GM21390 (cell line): ENCODE results near the gene WFS1.

Experiments used
- ATAC-seq: cut with Tn5 transposase; IDR thresholded peaks from one replicate; pipeline ENCODE4 v1.9.1; 2021; ENCODE audit not compliant: unreplicated experiment

WFS1 gene

GRCh38 chr4:6233929-6234328, 35.7 kb upstream of the WFS1 start:
- no peak for ATAC-seq

DNA sequence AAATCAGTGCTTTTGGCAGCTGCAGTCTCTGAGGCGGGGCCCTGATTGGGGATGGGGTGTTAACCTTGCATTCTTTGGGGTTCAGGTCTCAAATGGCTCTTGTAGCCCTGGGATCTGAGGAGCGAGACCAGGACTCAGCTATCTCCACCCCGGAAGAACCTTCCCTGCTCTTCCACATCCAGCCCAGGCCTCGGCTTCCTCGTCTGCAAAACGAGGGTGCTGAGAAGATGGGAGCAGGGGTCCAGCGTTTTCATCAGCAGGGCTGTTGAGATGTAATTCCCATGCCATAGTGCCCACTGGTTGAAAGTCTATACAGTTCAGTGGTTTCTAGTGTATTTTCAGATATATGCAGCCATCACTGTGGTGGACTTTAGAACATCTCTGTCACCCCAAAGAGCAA, 34.6 kb upstream of the WFS1 start:
- no peak for ATAC-seq

- ATAC-seq = no peak
Observed at GRCh38 chr4:6235901-6236640, 33.6 kb upstream of the WFS1 start.

DNA sequence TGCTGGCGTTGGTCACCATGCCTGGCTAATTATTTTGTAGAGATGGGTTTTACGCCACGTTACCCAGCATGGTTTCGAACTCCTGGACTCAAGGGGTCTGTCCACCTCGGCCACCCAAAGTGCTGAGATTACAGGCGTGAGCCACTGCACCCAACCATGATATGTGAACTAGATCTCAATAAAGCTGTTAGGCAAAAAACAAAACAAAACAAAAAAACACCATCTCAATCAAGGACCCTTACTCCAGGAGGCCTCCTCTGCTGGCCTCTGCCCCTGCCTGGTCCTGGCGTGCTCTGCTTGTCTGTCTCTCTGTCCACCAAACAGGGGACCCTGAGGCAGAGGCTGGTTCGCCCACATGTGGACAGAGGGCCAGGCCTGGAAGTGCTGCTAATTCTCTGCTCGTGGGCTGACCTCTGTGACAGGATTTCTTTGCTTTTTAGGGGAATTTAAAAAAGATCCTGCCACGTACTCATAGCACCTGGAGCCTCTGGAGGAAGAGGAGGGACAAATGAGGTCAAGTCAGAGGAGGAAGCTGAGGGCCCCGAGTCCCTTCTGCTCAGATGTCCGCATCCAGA, 32.7 kb upstream of the WFS1 start:
- no peak for ATAC-seq

DNA sequence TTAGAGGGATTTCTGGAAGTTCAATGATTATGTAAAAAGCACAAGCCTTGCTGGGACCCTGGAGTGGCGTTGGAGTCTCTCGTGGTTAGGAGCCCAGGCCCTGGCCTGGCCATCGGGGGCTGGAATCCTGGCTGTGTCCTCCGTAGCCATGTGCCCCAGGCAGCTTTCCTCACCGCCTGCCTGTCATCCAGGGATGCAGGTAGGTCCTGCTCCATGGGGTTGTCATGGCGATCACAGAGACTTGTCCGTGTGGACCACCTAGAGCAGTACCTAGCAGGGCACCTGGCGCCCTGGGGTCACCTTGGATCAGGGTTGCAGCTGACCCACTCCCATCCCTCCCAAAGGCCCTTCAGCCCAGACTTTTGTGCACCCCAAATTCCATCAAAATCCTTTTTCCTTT, 30.2 kb upstream of the WFS1 start:
- ATAC-seq = no peak

- ATAC-seq = no peak
Observed at GRCh38 chr4:6239968-6240367, 29.7 kb upstream of the WFS1 start.

DNA sequence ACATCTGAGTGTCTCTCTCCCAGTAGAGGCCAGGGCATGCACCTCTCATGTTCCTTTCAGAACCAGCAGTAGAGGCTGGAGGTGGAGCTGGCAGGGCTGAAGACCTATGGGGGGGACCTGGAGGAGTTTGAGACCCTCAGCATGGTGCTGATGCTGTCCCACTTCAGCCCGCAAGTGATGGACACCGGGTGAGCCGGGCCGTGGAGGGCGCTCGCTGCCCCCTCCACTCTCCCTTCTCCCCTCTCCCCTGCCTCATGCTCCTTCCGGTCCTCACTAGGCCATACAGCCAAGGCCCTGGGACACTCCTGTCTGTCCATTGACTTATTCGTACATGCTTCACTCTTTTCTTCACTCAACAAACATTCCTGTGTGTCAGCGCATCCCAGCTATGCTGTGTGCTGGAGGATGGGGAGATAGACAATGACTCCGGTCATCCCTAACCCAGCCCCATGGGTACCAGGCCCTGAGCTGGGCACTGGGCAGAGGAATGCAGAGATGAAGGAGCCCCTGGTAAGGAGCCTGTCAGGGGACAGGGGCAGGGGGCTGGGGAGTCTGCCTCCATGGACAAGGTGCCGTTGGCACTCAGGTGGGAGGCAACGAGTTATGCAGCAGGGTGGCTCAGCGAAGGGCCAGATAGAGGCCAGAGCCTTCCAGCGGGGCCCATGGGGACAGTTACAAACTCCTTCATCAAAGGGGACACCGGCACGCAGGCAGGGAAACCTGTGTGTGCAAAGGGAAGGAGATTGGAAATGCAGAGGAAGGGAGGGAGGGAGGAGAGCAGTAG, 28.4 kb upstream of the WFS1 start:
- no peak for ATAC-seq

GRCh38 chr4:6242271-6243029, 27.2 kb upstream of the WFS1 start:
- no peak for ATAC-seq

- no peak for ATAC-seq
Observed at GRCh38 chr4:6245246-6246169, 24.1 kb upstream of the WFS1 start.

GRCh38 chr4:6246170-6246634, 23.4 kb upstream of the WFS1 start:
- ATAC-seq = no peak

DNA sequence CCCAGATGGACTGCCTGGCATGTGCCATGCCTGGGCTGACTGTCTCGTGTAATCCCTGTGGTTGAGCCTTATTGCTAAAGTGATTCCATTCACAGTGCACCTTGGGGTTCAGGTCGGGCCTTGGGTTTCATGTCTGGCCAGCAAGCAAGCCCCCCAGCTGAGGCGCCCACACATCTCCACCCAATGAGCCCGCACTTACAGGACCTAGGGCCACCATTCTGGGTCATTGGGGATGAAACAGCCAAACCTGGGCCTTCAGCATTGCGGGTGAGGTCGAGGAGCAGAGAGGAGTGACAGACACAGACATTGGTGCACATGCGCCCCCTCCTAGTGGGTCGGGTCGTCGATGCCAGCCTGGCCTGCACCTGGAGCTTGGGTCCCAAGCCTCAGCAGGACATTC, 21.3 kb upstream of the WFS1 start:
- ATAC-seq = no peak

DNA sequence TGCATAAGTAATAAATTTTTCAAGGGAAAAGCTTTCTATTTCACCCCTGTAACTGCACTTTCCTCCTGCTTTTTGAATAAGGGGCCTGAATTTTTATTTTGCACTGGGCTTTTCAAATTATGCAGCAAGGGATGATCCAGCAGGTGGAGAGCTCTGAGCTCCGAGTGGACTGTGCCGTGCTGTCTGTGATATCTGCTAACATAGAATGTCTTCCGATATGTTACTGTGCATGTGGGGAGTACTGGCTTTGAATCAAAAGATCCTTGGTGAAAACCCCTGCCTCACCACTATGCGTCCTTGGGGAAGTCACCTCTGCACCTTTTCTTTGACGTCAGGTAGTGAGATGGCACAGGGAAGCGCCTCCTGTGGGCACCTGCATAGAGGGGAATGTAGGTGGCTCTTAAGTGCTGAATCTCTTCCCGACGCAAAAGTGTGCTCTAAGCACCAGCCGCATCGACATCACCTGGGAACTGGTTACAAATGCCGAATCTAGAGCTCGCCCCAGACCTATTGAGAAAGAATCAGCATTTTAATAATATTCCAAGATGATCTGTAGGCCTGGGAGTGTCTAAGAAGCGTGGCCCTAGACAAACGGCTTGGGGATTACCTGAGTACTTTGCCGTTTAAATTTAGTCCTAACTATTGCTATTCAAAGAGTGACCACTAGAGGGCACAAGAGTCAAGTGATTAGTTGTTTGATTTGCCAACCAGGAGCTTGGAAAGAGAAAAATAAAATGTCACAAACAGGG, 19.2 kb upstream of the WFS1 start:
- ATAC-seq = no peak

DNA sequence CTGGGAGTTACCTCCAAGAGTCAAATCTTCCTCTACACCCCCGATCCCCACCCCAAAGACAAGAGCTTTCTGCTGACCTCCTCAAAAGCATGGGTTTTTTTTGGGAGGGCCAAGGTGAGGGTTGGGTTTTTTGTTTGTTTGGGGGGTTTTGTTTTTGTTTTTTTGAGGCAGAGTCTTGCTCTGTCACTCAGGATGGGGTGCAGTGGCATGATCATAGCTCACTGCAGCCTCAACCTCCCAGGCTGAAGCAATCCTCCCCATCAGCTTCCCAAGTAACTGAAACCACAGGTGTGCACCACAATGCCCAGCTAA, 18.7 kb upstream of the WFS1 start:
- ATAC-seq = no peak

GRCh38 chr4:6251365-6251764, 18.3 kb upstream of the WFS1 start:
- no peak for ATAC-seq

- ATAC-seq = no peak
Observed at GRCh38 chr4:6252051-6252450, 17.6 kb upstream of the WFS1 start.

GRCh38 chr4:6253111-6253510, 16.5 kb upstream of the WFS1 start:
- no peak for ATAC-seq

GRCh38 chr4:6253961-6254360, 15.7 kb upstream of the WFS1 start:
- ATAC-seq = no peak

- no peak for ATAC-seq
Observed at GRCh38 chr4:6256141-6256540, 13.5 kb upstream of the WFS1 start.

DNA sequence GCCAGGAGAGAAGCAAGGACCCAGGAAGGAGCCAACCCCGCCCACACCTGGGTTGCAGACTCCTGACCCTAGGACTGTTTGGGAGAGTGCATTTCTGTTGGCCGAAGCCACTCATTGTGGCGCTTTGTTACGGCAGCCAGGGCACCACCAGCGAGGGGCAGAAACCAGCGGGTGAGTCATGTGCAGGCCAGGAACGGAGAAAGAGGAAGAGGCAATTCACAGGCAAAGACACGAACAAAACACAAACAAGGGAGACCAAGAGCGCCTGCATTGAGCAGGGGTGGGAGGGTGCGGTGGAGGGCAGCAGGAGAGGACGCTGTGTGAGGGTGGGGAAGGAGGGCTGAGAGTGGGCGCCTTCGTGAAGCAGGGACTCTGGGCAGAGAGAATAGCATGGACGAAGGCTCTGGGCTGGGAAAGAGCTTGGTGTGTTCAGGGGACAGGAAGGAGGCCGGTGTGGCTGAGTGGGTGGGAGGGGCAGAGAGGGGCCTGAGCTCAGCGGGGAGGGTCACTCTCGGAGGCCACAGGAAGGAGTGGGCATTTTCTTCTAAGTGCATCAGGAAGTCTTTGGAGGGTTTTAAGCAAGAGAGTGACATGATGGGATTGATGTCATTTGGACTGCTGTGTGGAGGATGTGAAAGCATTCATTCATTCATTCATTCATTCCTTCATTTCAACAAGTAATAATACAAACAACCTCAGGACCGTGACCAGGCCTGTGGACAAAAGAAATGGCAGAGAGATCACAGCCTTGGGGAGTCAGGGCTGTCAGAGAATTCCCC, 12.2 kb upstream of the WFS1 start:
- ATAC-seq = no peak
